Neutrophil (primary cell): ENCODE data around the gene ARHGAP32.

ENCODE experiments used
- H3K27ac ChIP-seq: fragments of 200-600 bp; sonication (generic); 2 replicates; pipeline ENCODE4 v1.5.1; 2016; ENCODE audit warnings: mild to moderate bottlenecking, moderate library complexity
- H3K27me3 ChIP-seq: fragments of 200-600 bp; sonication (generic); 2 replicates; pipeline ENCODE4 v1.6.0; 2016; ENCODE audit warnings: mild to moderate bottlenecking
- H3K36me3 ChIP-seq: fragments of 200-600 bp; sonication (generic); 2 replicates; pipeline ENCODE4 v1.5.1; 2017
- H3K4me1 ChIP-seq, 2 experiments: fragments of 200-600 bp in 1 of 2; sonication (generic) in 1 of 2; 1 replicate in 1 of 2; 2 replicates in 1 of 2; pipeline versions ENCODE4 v1.5.1 to v1.6.1; 2013 to 2016; ENCODE audit warnings: low read depth in 1 of 2, low read length in 1 of 2, mild to moderate bottlenecking in 1 of 2, moderate library complexity in 1 of 2; ENCODE audit not compliant: control insufficient read depth in 1 of 2, insufficient read depth in 1 of 2
- H3K4me3 ChIP-seq, 2 experiments: fragments of 200-600 bp in 1 of 2; sonication (generic) in 1 of 2; 1 replicate in 1 of 2; 2 replicates in 1 of 2; pipeline ENCODE4 v1.5.1; 2013 to 2016; ENCODE audit warnings: low read depth in 1 of 2, low read length in 1 of 2, mild to moderate bottlenecking in 1 of 2, moderate library complexity in 1 of 2
- H3K9me3 ChIP-seq: fragments of 200-600 bp; sonication (generic); 2 replicates; pipeline ENCODE4 v1.5.1; 2016
- TF ChIP-seq, protein P1 (sequence below): fragments of 200-600 bp; sonication (generic); IDR thresholded peaks from 2 replicates; pipeline ENCODE4 v1.5.1; 2016; ENCODE audit warnings: antibody characterized with exemption

The ARHGAP32 gene

GRCh38 chr11:128965485-128965884 is 226.6 kb downstream of the ARHGAP32 start:
- Histone ChIP-seq H3K4me3 (no peak overlapping the region), H3K27me3 (no peaks in the 10 kb centered on the region), H3K27ac (no peak overlapping the region), H3K9me3 (no peaks in the 10 kb centered on the region), H3K4me1 (no peaks in the 10 kb centered on the region), H3K36me3 (no peaks in the 10 kb centered on the region)
- TF ChIP-seq, protein P1, sequence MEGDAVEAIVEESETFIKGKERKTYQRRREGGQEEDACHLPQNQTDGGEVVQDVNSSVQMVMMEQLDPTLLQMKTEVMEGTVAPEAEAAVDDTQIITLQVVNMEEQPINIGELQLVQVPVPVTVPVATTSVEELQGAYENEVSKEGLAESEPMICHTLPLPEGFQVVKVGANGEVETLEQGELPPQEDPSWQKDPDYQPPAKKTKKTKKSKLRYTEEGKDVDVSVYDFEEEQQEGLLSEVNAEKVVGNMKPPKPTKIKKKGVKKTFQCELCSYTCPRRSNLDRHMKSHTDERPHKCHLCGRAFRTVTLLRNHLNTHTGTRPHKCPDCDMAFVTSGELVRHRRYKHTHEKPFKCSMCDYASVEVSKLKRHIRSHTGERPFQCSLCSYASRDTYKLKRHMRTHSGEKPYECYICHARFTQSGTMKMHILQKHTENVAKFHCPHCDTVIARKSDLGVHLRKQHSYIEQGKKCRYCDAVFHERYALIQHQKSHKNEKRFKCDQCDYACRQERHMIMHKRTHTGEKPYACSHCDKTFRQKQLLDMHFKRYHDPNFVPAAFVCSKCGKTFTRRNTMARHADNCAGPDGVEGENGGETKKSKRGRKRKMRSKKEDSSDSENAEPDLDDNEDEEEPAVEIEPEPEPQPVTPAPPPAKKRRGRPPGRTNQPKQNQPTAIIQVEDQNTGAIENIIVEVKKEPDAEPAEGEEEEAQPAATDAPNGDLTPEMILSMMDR: no peak

- Histone ChIP-seq H3K4me3 (no peak overlapping the region), H3K9me3 (no peaks in the 10 kb centered on the region), H3K4me1 (no peaks in the 10 kb centered on the region), H3K27ac (no peak overlapping the region), H3K36me3 (no peaks in the 10 kb centered on the region), H3K27me3 (no peaks in the 10 kb centered on the region)
- TF ChIP-seq, protein P1: no peak
These were observed 227.6 kb downstream of the ARHGAP32 start for GRCh38 chr11:128964463-128964930.

DNA sequence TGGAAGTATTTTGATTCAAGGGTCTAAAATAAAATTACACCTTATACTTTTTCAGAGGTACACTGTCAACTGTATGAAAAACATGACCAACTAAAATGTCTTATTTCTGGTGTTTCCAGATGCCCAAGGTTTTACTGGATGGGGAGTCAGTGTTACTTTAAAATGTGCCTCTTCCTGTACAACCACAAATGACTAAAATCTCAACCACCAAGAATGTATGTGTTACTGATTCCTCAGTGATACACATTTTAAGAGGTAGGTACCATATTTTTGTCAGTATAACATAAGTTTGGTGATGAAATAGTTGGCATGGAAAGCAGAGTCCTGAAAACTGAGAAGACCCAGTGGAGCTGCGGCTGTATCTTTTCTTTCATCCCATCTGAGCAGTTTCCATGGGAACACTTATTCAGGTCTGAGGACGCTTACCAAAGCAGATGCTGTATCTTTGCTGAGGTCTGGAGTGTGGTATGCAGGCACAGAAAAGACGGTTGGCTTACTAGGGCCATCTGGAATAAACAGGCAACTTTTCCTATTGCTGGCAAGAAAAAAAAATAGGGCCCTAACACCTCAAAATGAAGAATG is 228.3 kb downstream of the ARHGAP32 start:
- Histone ChIP-seq H3K27me3 (no peaks in the 10 kb centered on the region), H3K9me3 (no peaks in the 10 kb centered on the region), H3K4me1 (no peaks in the 10 kb centered on the region), H3K4me3 (no peak overlapping the region), H3K27ac (no peak overlapping the region), H3K36me3 (no peaks in the 10 kb centered on the region)
- TF ChIP-seq, protein P1: no peak

DNA sequence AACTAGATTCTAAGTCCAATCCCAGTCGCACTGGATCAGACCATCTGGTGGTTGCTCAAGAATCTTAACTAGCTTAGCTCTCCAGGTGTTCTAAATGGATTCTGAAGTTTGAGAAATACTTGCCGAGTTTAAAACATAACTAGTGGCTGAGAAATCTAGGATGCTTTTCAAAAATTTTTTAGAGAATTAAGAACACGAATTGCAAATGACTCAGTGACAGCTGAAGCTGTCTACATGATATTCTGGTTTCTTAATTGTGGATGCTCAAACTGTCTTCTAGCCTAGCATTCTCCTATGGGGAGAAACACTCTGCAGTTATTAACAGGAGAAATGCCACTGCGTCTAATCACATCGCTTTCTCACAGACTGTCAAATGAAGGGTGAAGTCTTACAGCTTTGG is 229.2 kb downstream of the ARHGAP32 start:
- TF ChIP-seq, protein P1: no peak
- Histone ChIP-seq H3K9me3 (no peaks in the 10 kb centered on the region), H3K27ac (no peak overlapping the region), H3K4me3 (no peak overlapping the region), H3K4me1 (no peaks in the 10 kb centered on the region), H3K36me3 (no peaks in the 10 kb centered on the region), H3K27me3 (no peaks in the 10 kb centered on the region)

DNA sequence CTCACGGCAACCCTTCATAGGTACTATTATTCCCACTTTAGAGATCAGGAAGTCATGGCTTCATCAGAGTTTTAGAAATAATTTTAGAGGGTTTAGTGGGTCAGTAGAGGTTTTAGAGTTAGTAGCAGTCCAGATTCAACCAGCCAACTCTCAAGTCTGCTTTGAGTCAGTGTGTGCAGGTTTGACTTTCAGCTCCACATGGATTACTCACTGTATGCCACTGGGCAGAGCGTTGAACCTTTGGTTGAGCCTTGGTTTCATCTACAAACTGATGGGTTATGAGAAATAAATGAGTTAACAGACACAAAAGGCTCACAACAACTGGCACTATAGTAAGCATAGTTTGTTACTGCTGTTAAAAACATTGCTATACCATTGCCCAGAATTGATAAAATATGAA is 230.5 kb downstream of the ARHGAP32 start:
- H3K4me1 ChIP-seq: no peaks in the 10 kb centered on the region
- H3K27ac ChIP-seq: no peak overlapping the region
- TF ChIP-seq, protein P1: no peak
- H3K36me3 ChIP-seq: no peaks in the 10 kb centered on the region
- no peaks in the 10 kb centered on the region for H3K27me3 ChIP-seq
- H3K9me3 ChIP-seq: no peaks in the 10 kb centered on the region
- no peak overlapping the region for H3K4me3 ChIP-seq

- no peak overlapping the region for H3K27ac ChIP-seq
- no peaks in the 10 kb centered on the region for H3K36me3 ChIP-seq
- TF ChIP-seq, protein P1: no peak
- H3K4me1 ChIP-seq: no peaks in the 10 kb centered on the region
- H3K9me3 ChIP-seq: no peaks in the 10 kb centered on the region
- no peaks in the 10 kb centered on the region for H3K27me3 ChIP-seq
- H3K4me3 ChIP-seq: no peak overlapping the region
These were observed 235.0 kb downstream of the ARHGAP32 start for GRCh38 chr11:128957202-128957482.
